HEK293T (cell line): ENCODE data around the gene TARS3.

Source experiments
- ARNT ChIP-seq: fragments of 450-650 bp; IDR thresholded peaks from 2 replicates; pipeline ENCODE4 v1.6.1; 2017; ENCODE audit warnings: mild to moderate bottlenecking
- BHLHE40 ChIP-seq: fragments of 450-650 bp; IDR thresholded peaks from 2 replicates; pipeline ENCODE4 v1.6.1; 2016; ENCODE audit warnings: mild to moderate bottlenecking, moderate library complexity, borderline replicate concordance
- CTBP1 ChIP-seq: fragments of 450-650 bp; IDR thresholded peaks from 2 replicates; pipeline ENCODE4 v1.6.1; 2016; ENCODE audit warnings: borderline replicate concordance
- ELF4 ChIP-seq: fragments of 450-650 bp; IDR thresholded peaks from 2 replicates; pipeline ENCODE4 v1.6.1; 2017; ENCODE audit warnings: antibody characterized with exemption
- FOXA1 ChIP-seq: fragments of 450-650 bp; IDR thresholded peaks from 2 replicates; pipeline ENCODE4 v1.6.1; 2016; ENCODE audit warnings: mild to moderate bottlenecking
- FOXK2 ChIP-seq: fragments of 450-650 bp; IDR thresholded peaks from 2 replicates; pipeline ENCODE4 v1.6.1; 2016; ENCODE audit warnings: mild to moderate bottlenecking
- FOXM1 ChIP-seq: fragments of 450-650 bp; IDR thresholded peaks from 2 replicates; pipeline ENCODE4 v1.6.1; 2017; ENCODE audit warnings: mild to moderate bottlenecking, borderline replicate concordance
- L3MBTL2 ChIP-seq: fragments of 450-650 bp; conservative IDR thresholded peaks from 2 replicates; pipeline ENCODE4 v1.6.1; 2016; ENCODE audit warnings: mild to moderate bottlenecking
- LEF1 ChIP-seq: fragments of 450-650 bp; IDR thresholded peaks from 2 replicates; pipeline ENCODE4 v1.6.1; 2017; ENCODE audit warnings: mild to moderate bottlenecking, borderline replicate concordance
- SP1 ChIP-seq: fragments of 450-650 bp; IDR thresholded peaks from 2 replicates; pipeline ENCODE4 v1.6.1; 2017
- SUZ12 ChIP-seq: fragments of 450-650 bp; IDR thresholded peaks from 2 replicates; pipeline ENCODE4 v1.6.1; 2016; ENCODE audit warnings: mild to moderate bottlenecking
- TARDBP ChIP-seq: fragments of 450-650 bp; IDR thresholded peaks from 2 replicates; pipeline ENCODE4 v1.6.1; 2016
- TF ChIP-seq, protein P1 (sequence below): fragments of 450-650 bp; IDR thresholded peaks from 2 replicates; pipeline ENCODE4 v1.6.1; 2016

DNA sequence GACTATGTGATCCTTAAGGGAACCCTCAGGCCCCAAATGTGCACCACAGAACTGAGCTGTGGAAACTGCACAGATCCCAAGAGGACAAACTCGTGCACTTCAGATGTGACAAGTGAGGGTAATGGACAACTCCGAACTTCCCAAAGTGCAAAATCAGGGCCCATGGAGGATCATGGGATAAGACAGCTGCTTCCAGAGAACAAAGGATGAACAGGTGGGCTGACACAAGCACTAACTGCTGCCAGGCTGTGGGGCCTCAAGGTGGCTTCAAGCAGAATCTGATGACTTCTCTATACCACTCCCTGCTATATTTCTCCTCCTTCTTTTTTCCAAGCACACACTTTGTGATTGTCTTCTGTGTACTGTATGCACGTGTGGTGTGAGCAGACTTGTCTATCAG lies 5.4 kb downstream of the TARS3 start:
- TF ChIP-seq FOXM1 (no peak), CTBP1 (no peak), SP1 (no peak), L3MBTL2 (no peak), BHLHE40 (no peak), LEF1 (no peak), TARDBP (no peak), SUZ12 (no peak), FOXK2 (no peak), ARNT (no peak), FOXA1 (no peak), ELF4 (no peak)
- TF ChIP-seq, protein P1, sequence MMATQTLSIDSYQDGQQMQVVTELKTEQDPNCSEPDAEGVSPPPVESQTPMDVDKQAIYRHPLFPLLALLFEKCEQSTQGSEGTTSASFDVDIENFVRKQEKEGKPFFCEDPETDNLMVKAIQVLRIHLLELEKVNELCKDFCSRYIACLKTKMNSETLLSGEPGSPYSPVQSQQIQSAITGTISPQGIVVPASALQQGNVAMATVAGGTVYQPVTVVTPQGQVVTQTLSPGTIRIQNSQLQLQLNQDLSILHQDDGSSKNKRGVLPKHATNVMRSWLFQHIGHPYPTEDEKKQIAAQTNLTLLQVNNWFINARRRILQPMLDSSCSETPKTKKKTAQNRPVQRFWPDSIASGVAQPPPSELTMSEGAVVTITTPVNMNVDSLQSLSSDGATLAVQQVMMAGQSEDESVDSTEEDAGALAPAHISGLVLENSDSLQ: no peak
